GM19463 (cell line): ENCODE data around the gene MINK1.

Experiments used
- ATAC-seq: cut with Tn5 transposase; IDR thresholded peaks from one replicate; pipeline ENCODE4 v1.9.1; 2021; ENCODE audit warnings: mild to moderate bottlenecking, moderate library complexity; ENCODE audit not compliant: unreplicated experiment

Gene MINK1

DNA sequence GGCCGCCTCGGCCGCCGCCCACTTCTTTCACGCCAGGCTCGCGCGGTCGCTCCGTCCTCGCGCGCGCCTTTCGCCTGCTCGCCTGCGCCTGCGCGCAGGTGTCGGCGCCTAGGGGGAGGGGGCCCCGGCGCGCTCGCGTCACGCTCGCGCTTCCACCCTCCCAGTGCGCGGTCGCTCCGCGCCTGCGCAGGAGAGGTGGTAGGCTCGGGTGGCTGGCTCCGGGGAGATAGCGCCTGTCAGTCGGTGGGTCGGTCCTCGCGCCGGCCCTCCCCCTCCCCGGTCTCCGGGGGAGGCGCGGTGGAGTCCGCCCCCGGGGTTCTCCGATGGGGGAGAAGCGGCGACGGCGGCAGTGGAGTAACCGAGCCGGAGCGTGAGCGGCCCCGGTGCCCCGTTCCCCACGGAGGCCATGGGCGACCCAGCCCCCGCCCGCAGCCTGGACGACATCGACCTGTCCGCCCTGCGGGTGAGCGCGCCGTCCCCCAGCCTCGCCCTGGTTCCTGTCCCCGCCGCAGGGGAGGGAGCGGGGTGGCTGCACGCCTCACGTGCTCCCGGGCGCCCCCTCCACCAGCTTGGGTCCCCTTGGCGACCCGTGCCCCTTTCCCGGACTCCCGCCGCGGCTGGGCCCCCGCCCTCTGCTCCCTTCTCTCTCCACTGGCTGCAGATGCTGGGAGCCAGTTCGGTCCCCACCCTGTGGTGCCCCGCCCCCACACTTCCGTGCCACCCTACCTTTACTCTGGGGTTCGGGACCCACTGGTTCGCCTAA lies at the start of gene MINK1:
Gene MINK1, plus strand, starts transcription at position 163 of the 763 bp plus-strand sequence. Its CDS starts 244 bp downstream, at position 407.
- peak; percentile 89 for ATAC-seq

DNA sequence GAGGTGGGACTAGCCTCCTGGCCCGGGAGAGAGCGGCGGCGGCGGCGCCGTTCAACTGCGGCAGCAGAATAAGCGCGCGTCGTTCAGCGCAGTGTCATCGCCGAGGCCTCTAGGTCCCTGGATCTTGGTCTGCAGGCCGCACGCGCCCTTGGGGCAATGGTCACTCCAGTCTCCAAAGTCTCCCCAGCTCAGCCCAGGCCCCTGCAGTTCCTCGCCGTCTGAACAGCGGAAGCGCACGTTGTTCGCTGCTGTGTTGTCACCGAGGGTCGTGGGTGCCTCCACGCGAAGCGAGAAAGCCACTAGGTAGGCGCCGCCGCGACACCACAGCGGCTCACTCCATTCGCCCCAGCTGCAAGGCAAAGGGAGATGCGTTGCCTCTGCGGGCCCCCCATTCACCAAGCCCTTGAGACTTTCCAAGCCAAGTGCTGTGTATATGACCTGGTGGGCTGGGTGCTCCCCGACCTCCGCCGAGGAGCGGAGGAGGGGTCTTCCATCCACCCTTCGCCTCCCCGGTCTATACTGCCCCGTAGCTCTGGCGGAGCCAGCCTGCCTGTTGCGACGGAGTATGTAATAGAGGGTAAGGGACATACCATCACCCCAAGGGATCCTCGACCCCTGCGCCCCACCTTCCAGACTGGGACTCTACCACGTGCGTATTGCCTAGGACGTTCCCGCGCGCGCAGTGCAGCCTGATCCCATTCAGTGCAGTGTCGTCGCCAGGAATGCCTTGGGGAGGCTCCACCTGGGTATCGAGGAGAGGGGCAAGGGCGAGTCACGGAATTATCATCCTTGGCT lies 47.6 kb upstream of the MINK1 start:
- no peak for ATAC-seq

DNA sequence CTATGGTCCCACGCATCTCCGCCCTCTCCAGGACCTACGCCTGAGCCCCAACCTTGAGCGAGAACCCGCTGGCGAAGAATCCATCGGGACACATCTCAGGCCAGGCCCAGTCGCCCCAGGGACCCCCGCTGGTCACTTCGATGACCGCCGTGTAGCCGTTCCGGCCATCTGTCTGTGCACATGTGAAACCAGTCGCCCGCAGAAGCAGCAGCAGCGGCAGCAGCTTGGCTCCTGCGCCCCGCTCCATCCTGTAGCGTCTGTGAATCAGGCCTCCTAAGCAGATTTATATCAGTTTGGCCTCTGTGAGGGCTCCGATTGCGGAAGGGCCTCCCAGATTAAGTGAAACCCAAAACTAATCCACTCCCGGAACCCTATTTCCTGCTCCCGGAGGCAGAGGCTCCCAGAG lies 47.0 kb upstream of the MINK1 start, which contains the start of gene VMO1:
Gene VMO1, minus strand, starts transcription at position 259 of the 406 bp plus-strand sequence. Its CDS starts 12 bp downstream, at position 247.
- ATAC-seq: no peak

DNA sequence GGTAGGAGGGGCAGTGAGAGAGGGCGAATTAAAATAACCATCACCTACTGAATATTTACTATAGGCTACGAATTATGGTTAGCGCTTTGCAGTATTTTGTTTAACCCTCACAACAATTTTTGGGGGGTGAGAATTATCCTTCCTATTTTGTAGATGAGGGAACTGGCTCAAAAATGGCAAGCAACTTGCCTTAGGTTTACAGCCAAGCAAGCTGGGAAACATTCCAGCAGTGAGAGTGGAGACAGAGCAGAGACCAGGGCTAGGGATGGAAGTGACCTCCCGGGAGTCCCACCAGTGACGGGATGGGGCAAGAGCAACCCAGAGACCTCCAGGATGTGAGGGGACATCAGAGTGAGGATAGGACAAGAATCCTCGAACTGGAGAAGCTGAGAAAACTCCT lies 46.6 kb upstream of the MINK1 start:
- no peak for ATAC-seq

DNA sequence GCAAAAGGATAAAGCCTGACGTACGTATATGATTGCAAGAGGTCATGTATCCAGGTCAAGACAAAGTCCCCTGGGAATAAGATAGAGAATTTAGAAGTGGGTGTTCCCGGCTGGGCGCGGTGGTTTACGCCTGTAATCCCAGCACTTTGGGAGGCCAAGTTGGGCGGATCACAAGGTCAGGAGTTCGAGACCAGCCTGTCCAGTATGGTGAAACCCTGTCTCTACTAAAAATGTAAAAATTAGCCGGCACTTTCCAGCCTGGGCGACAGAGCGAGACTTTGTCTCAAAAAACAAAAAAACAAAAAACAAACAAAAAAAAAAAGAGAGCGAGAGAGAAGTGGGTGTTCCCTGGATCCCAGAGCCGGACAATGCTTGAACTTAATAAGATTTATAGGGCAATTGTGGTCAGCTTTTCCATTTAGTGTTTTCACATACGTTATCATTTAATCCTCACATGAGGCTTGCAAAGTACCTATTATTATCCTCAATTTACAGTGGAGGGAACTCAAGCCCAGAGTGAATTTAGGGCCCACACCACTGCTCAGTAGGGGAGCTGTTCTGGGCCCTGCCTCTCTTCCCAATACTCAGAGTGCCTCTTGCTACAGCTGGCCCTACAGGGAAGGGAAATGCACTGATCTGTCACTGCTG lies 44.9 kb upstream of the MINK1 start:
- no peak for ATAC-seq

DNA sequence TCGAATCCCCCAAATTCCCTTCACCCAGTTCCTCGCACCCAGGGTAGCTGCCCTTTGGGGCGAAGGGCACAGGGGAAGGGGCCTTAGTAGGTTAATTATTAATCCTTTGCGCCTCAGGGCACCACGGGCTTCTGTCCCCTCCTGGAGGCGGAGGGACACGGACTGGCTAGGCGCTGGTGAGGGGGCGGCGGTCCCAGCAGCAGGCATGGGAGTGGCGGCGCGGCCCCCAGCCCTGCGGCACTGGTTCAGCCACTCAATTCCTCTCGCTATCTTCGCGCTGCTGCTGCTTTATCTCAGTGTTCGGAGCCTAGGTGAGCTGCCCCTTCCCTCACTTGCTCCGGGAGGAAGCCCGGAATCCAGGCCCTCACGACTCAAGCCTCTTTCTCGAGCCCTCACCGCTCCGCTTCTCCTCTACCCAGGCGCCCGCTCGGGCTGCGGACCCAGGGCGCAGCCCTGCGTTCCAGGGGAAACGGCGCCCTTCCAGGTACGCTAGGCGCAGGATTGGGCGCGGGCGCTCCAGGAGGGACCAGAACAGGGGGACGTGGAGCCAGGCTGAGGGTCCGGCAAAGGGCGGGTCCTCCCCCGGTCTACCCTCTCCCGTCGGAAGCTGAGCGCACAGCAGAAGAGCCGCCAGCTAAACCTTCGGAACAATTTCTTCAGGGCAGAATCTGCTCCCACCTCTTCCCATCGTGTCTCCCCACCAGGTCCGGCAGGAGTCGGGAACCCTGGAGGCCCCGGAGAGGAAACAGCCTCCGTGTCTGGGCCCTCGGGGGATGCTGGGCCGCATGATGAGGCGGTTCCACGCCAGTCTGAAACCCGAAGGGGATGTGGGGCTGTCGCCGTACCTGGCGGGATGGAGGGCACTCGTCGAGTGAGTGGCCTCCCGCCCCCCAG lies 44.1 kb upstream of the MINK1 start, which contains the start of gene GLTPD2:
Gene GLTPD2, plus strand, starts transcription at position 158 of the 894 bp plus-strand sequence. Its CDS starts 48 bp downstream, at position 206.
- no peak for ATAC-seq

DNA sequence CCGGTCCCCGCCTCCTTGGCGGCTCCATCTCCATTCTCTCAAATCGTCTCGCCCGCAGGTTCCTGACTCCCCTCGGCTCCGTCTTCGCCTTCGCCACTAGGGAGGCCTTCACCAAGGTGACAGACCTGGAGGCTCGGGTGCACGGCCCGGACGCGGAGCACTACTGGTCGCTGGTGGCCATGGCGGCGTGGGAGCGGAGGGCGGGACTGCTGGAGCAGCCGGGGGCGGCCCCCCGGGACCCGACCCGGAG lies 43.5 kb upstream of the MINK1 start:
- no peak for ATAC-seq

DNA sequence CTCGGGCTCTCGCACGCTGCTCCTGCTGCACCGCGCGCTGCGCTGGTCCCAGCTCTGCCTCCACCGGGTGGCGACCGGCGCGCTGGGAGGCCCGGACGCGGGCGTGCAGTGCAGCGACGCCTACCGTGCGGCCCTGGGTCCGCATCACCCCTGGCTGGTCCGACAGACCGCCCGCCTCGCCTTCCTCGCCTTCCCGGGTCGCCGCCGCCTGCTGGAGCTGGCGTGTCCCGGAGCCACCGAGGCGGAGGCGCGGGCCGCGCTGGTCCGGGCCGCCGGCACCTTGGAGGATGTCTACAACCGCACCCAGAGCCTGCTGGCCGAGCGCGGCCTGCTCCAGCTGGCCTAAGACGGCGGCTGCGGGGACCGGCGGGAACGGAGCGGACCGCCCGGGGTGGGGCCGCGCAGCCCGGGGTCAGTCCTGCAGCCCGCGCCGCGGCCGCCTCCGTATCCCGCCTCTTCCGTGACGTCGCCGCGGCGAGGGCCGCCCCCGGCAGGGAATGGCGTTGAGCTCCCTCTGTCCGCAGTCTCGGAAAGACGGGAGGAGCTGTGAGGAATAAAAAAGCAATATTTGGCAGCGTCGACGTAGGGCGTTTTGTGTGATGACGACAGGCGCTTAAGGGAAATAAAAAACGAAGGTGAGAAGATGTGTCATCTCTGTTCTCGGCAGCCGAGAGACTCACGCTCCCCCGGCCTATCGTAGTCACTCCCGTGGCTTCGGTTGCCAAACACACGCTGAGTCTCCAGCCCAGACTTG lies 43.0 kb upstream of the MINK1 start:
- peak; percentile 80 for ATAC-seq

DNA sequence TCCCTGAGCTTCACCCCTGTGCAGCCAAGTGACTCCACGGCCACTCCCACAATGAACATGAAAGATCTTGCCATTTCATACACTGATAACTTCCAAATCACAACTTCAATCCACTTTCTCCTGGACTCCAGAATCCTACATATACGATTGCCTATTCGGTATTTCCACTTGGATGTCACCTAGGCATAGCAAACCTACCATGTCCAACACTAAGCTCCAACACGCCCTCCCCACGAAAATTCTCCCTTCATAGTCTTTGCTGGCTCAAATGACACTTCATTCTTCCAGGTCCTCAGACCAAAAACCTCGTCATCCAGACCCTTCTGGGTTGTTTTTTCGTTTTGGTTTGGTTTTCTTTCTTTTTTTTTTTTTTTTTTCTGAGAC lies 42.4 kb upstream of the MINK1 start:
- no peak for ATAC-seq

DNA sequence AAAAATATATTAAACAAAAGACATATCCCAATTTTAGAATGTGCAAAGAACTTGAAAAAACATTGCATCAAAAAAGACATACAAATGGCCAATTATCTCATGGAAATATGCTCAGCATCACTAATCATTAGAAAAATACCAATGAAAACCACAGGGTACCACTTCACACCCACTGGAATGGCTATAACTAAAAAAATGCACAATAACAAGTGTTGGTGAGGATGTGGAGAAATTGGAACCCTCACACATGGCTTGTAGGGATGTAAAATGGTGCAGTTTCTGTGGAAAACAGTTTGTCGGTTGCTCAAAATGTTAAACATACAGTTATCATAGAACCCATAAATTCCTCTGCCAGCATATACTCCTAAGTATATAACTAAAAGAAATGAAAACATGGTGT lies 38.0 kb upstream of the MINK1 start:
- no peak for ATAC-seq

DNA sequence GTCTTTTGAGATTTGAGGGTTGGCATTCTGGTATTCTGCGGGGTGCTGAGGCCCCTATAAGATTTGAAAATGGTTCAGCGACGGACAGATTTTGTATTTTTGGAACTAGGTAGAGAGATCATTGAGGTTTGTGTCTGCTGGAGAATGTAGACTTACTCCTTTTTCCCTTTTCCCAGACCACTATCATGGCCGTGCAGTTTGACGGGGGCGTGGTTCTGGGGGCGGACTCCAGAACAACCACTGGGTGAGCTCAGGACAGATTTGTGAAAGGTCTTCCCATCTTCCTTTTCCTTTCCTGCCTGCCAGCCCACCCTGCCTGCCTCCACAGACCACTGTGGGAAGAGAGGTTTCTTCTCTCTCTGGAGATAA lies 36.6 kb upstream of the MINK1 start:
- ATAC-seq: no peak

DNA sequence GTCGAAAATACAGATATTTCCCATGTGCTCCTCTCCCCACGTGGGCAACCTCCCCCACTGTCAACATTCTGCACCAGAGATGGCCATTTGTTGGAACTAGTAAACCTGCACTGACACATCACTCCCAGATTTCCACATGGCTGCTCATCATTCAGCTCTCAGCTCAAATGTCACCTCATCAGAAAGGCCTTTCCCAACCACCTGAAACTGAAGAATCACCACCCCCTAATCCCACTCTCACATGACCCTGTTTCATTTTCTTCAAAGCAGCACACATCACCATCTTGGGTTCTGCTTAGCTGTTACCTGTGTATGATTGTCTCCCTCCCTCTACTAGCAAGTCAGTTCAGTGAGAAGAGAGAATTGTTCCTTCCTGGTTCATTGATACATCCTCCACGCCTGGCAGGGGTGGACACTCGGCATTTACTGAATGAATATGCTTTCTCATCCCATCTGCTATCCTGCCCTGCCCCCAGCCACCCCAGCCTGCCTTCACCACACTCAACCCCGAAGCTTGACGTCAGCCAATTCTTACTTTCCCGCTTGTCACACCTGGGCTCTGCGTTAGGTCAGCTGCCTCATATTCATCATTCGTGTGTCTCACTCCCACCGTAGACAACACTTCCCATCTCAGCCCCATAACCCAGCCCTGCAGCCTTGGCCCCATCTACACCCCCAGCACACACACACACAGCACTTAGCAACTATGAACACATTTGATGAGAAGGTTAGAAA lies 32.5 kb upstream of the MINK1 start:
- ATAC-seq: no peak

DNA sequence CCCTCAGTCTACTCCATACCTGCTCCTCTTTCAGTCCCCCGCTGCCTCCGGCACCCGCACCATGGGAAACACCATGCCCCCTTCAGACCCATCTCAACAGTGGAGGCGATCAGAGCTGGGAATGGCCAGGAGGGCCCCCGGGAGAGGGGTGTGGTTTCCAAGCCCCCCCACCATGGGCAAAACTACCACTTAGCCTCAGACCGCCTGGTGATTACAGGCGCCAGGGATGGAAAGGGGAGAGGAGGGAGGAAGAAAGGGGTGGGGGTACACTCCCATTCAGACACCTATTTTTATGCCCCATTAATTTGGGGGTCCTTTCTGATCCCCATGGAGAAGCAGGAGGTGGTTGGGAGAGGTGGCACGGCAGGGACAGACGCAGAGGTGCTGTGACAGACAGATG lies 30.9 kb upstream of the MINK1 start, which contains the start of gene C17orf114:
Gene C17orf114, minus strand, starts transcription at position 101 of the 400 bp plus-strand sequence.
- no peak for ATAC-seq

DNA sequence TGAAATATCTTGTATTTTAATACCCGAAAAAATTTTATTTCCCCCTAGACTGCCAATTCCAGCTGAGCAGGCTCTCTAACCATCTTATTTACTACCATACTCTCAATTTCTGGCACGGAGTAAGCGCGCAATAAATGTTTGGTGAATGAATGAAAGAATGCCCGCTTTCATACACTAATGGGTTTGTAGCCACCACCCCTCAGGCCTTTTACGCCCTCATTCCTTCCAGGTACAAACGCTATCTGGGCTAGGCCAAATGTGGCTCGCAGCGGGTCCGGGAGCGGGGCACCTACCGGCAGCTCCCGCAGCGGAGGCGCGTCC lies 26.7 kb upstream of the MINK1 start:
- no peak for ATAC-seq

DNA sequence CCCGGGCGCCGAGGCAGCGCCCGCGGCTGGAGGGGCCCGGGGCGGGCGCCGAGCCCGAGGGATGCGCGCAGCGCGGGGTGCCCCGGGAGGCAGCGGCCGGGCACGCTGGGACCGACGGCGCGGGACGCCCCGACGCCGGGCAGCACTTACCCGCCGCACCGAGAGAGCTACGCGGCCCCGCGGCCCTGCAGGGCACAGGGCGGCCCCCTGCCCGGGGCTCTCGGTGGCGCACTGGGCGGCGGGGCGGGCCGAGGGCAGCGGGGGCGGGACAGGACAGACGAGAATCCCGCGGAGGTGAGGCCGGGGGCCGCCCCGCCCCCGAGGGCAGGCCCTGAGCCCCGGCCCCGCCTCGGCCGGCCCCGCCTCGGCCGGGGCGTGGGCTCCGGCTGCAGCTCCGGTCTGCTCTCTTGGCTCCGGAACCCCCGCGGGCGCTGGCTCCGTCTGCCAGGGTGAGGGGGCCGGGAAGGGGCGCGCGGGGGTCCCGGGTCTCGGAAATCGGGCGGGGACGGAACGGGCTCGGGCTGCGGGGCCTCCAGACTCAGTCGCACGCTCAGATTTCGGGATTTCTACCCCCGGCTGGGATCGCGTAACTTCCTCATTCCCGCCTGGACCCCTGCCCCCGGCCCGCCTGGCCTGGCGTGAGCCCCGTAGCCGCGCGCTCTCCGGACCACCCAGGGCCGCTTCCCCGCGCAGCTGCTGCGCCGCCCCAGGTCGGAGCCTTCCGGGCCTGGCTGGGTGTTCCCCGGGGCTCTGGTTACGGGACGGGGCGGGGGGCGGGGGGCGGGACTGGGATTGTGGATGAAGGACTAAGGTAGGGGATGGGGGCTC lies 26.1 kb upstream of the MINK1 start, which contains the start of gene PLD2:
Gene PLD2, plus strand, starts transcription at position 376 of the 828 bp plus-strand sequence. CDS start 621 bp downstream, outside the sequence.
- ATAC-seq: peak; percentile 92

DNA sequence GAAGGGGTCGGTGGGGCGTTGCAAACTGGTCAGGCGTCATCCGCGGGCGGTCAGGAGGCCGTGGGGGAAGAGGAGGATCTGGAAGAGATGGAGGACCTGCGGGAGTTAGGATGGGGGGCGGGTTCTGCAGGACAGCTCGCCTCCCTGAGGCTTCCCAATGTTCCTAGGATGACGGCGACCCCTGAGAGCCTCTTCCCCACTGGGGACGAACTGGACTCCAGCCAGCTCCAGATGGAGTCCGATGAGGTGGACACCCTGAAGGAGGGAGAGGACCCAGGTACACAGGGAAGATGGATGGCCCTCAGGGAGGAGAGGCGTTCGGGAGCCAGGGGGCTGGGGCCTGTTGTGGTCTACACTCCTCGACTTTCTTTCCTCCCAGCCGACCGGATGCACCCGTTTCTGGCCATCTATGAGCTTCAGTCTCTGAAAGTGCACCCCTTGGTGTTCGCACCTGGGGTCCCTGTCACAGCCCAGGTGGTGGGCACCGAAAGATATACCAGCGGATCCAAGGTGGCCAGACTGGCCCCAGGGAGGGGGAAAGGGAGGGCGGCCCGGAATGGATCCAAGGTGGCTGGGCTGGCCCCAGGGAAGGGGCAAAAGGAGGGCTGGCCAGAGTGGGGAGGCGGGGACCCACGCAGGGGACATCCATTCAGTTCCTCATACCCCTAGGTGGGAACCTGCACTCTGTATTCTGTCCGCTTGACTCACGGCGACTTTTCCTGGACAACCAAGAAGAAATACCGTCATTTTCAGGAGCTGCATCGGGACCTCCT lies 25.3 kb upstream of the MINK1 start:
- ATAC-seq: no peak

DNA sequence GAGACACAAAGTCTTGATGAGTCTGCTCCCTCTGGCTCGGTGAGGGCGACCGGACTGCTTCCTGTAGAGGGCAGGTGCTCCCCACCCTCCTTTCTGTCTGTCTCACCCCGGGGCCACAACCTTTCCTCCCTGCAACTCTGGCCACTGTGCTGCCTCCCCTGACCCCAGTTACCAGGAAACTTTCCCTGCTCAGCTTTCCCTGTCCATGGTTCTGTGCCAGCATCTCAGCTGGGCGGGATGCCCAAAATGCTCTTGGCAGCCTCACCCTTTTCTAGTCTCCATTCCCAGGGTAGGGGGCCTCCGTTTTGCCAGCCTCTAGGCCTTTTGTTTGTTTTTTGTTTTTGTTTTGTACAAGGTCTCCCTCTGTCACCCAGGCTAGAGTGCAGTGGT lies 24.8 kb upstream of the MINK1 start:
- ATAC-seq: no peak
